VCaP (cell line): Measurements from ENCODE around the gene PXYLP1.

Experiments used
- H3K27ac ChIP-seq: fragments of 450-650 bp; 2 replicates; pipeline ENCODE4 v1.5.1; 2017
- TF ChIP-seq, protein P1 (sequence below): fragments of 450-650 bp; conservative IDR thresholded peaks from 2 replicates; pipeline ENCODE4 v1.5.1; 2017; ENCODE audit warnings: mild to moderate bottlenecking, moderate library complexity

Gene PXYLP1, protein sequence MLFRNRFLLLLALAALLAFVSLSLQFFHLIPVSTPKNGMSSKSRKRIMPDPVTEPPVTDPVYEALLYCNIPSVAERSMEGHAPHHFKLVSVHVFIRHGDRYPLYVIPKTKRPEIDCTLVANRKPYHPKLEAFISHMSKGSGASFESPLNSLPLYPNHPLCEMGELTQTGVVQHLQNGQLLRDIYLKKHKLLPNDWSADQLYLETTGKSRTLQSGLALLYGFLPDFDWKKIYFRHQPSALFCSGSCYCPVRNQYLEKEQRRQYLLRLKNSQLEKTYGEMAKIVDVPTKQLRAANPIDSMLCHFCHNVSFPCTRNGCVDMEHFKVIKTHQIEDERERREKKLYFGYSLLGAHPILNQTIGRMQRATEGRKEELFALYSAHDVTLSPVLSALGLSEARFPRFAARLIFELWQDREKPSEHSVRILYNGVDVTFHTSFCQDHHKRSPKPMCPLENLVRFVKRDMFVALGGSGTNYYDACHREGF

DNA sequence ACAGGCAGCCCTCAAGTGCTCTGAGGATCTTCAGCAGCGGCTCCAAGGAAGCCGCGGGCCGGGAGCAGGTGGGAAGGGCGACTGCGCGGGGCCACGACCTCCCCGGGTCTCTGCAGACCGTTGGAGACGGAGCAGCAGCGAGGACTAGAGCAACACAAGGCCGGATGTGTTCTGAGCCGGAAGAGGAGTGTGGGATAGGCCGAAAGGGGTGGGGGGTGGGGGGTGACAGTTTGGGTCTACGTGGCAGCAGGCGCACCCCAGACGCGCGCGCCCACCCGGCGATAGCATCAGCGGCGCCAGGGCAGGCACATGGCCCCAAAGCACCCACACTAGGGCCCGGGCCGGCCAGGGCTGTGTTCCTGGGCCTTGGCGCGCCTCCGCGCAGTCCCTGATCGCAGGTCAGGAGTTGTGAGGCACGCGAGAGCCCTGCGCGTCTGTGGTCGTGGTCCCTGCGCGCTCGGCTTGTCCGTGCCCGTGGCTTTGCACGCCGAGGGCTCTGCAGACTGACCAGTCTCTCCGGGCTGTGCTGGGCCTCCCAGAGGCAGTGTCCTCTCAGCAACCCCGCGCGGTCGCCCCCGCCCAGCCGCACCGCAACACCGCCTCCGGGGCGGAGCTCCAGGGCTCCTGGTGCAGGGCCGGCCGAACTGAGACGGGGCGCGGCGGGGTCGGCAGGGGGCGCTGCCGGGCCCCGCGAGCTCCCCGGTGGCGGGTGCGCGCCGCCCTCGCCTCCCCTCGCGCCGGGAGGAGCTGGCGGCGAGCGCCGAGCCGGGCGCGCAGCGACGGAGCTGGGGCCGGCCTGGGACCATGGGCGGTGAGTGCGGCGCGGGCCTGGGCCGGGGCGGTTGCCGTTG lies at the start of gene PXYLP1:
Gene PXYLP1 (plus strand): TSS at position 725 of the 851 bp plus-strand sequence. CDS start 28,351 bp downstream, outside the sequence.
- peak within 1 kb of the TSS; percentile 76 for H3K27ac ChIP-seq
- TF ChIP-seq, protein P1, sequence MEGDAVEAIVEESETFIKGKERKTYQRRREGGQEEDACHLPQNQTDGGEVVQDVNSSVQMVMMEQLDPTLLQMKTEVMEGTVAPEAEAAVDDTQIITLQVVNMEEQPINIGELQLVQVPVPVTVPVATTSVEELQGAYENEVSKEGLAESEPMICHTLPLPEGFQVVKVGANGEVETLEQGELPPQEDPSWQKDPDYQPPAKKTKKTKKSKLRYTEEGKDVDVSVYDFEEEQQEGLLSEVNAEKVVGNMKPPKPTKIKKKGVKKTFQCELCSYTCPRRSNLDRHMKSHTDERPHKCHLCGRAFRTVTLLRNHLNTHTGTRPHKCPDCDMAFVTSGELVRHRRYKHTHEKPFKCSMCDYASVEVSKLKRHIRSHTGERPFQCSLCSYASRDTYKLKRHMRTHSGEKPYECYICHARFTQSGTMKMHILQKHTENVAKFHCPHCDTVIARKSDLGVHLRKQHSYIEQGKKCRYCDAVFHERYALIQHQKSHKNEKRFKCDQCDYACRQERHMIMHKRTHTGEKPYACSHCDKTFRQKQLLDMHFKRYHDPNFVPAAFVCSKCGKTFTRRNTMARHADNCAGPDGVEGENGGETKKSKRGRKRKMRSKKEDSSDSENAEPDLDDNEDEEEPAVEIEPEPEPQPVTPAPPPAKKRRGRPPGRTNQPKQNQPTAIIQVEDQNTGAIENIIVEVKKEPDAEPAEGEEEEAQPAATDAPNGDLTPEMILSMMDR, result peak; percentile 96

DNA sequence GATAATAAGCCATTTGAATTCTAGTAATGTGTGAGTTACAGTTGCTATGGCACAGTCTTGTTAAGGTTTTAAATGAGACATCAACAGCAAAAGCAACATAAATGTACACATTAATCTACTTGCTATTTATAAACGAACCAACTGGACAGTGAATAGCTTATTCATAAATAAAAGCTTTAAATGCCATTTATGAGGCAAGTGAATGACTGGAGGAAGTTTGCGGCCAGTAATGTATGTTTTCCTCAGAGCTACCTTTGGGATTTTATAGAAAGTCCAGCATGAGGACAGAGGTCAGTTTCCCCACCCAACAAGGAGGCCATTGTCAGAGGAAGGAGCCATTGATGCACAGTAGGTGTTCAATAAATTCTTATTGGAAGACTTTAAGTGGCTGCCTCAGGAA lies 48.0 kb upstream of the PXYLP1 start:
- TF ChIP-seq, protein P1, result no peak
- no peak overlapping the region for H3K27ac ChIP-seq

DNA sequence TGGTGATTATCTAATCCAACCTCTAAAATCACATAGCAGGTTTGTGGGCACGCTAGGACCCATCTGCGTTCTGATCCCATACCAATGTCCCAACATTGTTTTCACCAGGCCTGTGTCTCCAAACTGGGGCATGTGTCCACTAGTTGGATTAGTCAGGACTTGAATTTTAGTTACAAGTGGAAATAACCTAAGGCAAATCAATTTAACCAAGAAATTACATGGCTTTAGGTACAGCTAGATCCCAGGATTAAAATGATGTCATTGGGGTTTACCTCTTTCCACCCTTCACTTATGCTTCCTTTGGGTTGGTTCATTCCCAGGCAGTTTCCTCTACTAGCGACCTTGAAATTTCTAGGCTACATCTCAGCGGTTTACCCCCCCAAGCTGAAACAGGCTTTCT lies 47.2 kb upstream of the PXYLP1 start:
- TF ChIP-seq, protein P1, result no peak
- H3K27ac ChIP-seq, result no peak overlapping the region

DNA sequence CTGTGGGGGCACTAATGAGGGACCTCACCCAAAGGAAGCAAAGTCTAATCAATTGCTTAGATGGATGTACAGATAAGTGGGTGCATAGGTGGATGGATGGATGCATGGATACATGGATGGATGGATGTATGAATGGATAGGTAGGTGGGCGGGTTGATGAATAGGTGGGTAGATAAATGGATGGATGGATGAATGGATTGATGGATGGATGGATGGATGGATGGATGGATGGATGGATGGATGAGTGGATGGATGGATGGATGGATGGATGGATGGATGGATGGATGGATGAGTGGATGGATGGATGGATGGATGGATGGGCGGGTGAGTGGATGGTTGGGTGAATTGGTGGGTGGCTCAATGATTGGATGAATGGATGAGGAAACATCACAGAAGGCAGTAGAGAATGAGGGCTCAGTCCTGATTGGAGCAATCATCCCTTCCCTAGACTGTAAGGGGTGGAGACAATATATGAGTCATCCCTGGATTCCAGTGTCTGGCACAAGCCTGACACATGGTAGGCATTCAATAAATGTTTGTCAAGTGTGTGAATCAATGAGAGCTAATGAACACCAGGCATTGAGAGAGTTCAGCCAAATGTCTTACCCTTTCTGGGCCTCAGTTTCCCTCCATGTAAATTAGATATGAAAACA lies 40.4 kb upstream of the PXYLP1 start:
- TF ChIP-seq, protein P1, result no peak
- no peak overlapping the region for H3K27ac ChIP-seq

DNA sequence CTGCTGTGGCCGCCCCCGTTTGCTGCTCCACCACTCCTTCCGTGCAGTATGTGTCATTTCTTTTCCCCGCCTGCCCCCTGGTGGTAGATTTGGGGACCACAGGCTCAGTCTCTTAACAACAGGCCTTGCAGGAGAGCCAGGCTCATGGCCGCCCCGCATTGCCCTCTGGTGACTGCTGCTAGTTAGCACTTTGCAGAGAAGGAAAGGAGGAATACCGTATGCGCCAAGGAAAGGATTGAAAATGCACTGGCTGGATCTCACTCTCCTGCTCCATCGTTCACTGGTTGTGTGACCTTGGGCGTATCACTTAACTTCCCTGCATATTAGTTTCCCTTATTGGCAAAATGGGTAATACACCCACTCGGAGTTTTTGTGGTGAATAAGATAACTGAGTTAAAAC lies 39.3 kb upstream of the PXYLP1 start:
- no peak overlapping the region for H3K27ac ChIP-seq
- TF ChIP-seq, protein P1, result peak; percentile 98

DNA sequence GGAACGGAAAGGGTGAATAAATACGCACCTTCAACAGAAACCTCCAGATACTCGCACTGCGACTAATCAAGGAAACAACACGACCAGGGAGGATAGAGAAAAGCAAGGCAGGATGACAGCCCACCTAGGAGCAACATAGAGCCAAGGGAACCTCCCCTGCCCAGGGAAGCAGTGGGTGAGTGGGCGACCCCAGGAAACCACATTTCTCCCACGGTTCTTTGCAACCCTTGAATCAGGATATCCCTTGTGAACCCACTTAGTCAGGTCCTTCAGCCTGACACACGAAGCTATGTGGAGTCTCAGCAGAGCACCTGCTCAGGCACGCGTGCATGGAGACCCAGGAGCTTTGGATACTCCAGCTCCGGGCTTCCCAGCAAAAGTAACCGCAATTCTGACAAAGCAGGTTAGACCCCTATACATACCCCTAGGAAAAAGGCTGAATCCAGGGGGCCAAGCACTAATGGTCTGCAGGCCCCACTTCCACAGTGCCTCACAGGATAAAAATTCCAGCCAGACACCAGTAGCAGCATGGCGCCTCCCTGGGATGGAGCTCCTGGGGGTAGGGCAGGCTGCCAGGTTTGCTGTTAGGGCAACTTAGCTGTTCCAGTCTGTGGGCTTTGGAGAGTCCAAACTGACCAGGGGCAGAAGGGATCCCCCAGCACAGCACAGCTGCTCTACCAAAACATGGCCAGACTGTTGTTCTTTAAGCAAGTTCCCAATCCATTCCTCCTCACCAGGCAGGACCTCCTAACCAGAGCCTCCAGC lies 38.4 kb upstream of the PXYLP1 start:
- TF ChIP-seq, protein P1, result no peak
- H3K27ac ChIP-seq, result no peak overlapping the region
